ENCODE results near the gene RELB. TPM values are rescaled to one million over a fixed set of nuclear protein-coding genes. Genes with fewer than 3 reads are reported as not detected.

Gene RELB
- total RNA-seq, 1 donor from 2014 or later, result 4.0 TPM

DNA sequence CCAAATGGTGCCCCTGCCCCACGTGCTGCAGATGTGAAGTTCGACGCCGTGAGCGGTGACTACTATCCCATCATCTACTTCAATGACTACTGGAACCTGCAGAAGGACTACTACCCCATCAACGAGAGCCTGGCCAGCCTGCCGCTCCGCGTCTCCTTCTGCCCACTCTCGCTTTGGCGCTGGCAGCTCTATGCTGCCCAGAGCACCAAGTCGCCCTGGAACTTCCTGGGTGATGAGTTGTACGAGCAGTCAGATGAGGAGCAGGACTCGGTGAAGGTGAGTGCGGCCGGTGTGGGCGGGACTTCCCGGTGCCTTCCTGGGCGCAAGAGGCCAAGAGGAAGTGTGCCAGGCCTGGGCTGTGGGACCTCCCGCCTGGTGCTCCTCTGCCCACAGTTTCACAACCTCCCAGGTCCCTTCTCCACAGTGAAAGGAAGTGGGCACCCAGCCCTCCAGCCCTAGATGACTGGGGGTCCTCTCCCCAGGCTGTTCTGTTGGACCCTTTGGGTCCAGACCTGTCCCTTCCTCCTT, 14.1 kb upstream of the RELB start:
- TF ChIP-seq, protein P1, sequence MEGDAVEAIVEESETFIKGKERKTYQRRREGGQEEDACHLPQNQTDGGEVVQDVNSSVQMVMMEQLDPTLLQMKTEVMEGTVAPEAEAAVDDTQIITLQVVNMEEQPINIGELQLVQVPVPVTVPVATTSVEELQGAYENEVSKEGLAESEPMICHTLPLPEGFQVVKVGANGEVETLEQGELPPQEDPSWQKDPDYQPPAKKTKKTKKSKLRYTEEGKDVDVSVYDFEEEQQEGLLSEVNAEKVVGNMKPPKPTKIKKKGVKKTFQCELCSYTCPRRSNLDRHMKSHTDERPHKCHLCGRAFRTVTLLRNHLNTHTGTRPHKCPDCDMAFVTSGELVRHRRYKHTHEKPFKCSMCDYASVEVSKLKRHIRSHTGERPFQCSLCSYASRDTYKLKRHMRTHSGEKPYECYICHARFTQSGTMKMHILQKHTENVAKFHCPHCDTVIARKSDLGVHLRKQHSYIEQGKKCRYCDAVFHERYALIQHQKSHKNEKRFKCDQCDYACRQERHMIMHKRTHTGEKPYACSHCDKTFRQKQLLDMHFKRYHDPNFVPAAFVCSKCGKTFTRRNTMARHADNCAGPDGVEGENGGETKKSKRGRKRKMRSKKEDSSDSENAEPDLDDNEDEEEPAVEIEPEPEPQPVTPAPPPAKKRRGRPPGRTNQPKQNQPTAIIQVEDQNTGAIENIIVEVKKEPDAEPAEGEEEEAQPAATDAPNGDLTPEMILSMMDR (IDR thresholded peaks at IDR 0.05; ENCODE audit: borderline replicate concordance), result no peak
- H3K36me3 ChIP-seq, result peaks cover 96% of the 10 kb centered on the region
- intact Hi-C loops (cut with micrococcal nuclease), result no loop called here
- no peak overlapping the region for H3K27ac ChIP-seq (replicated peaks)
- no peaks in the 10 kb centered on the region for H3K27me3 ChIP-seq (ENCODE audit: low read depth)
- DNase-seq, result no peak
- no peaks in the 10 kb centered on the region for H3K4me1 ChIP-seq
- no peaks in the 10 kb centered on the region for H3K9me3 ChIP-seq (replicated peaks)
- no peak overlapping the region for H3K4me3 ChIP-seq

- no peak overlapping the region for H3K4me3 ChIP-seq
- H3K36me3 ChIP-seq, result peaks cover 98% of the 10 kb centered on the region
- no peaks in the 10 kb centered on the region for H3K4me1 ChIP-seq
- TF ChIP-seq, protein P1 (IDR thresholded peaks at IDR 0.05; ENCODE audit: borderline replicate concordance), result no peak
- H3K9me3 ChIP-seq (replicated peaks), result no peaks in the 10 kb centered on the region
- H3K27ac ChIP-seq (replicated peaks), result no peak overlapping the region
- H3K27me3 ChIP-seq (ENCODE audit: low read depth), result no peaks in the 10 kb centered on the region
- no peak for DNase-seq
- intact Hi-C loops (cut with micrococcal nuclease), result no loop called here
Observed at GRCh38 chr19:44988273-44988672, 13.0 kb upstream of the RELB start.

GRCh38 chr19:44988896-44989556, 12.2 kb upstream of the RELB start:
- intact Hi-C loops (cut with micrococcal nuclease), result no loop called here
- H3K27ac ChIP-seq (replicated peaks), result no peak overlapping the region
- TF ChIP-seq, protein P1 (IDR thresholded peaks at IDR 0.05; ENCODE audit: borderline replicate concordance), result peak; percentile 59
- H3K27me3 ChIP-seq (ENCODE audit: low read depth), result no peaks in the 10 kb centered on the region
- H3K4me1 ChIP-seq, result no peaks in the 10 kb centered on the region
- H3K36me3 ChIP-seq, result peaks cover 97% of the 10 kb centered on the region
- no peaks in the 10 kb centered on the region for H3K9me3 ChIP-seq (replicated peaks)
- no peak overlapping the region for H3K4me3 ChIP-seq
- DNase-seq, result peak; percentile 40

DNA sequence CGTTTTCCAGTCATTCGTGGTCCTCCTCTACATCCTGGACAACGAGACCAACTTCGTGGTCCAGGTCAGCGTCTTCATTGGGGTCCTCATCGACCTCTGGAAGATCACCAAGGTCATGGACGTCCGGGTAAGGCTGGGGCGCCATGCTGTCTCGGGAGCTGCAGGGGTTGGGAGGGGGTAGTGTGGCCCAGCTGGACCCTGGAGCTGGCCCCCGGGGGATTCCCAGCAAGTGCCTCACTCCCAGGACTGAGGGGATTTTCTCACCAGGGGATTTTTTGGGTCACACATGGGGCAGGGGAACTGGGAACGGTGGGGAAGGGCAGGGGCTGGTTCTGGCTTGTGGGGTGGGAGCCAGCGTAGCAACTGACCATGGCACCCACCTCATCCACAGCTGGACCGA, 10.8 kb upstream of the RELB start:
- Histone ChIP-seq H3K4me1 (no peaks in the 10 kb centered on the region), H3K4me3 (no peak overlapping the region), H3K9me3 (replicated peaks) (no peaks in the 10 kb centered on the region), H3K36me3 (peaks cover 82% of the 10 kb centered on the region), H3K27me3 (ENCODE audit: low read depth) (no peaks in the 10 kb centered on the region), H3K27ac (replicated peaks) (no peak overlapping the region)
- TF ChIP-seq, protein P1 (IDR thresholded peaks at IDR 0.05; ENCODE audit: borderline replicate concordance), result no peak
- no peak for DNase-seq
- intact Hi-C loops (cut with micrococcal nuclease), result no loop called here

- Histone ChIP-seq H3K27me3 (ENCODE audit: low read depth) (no peaks in the 10 kb centered on the region), H3K36me3 (peaks cover 77% of the 10 kb centered on the region), H3K9me3 (replicated peaks) (no peaks in the 10 kb centered on the region), H3K4me1 (no peaks in the 10 kb centered on the region), H3K4me3 (no peak overlapping the region), H3K27ac (replicated peaks) (no peak overlapping the region)
- DNase-seq, result no peak
- intact Hi-C loops (cut with micrococcal nuclease), result no loop called here
- TF ChIP-seq, protein P1 (IDR thresholded peaks at IDR 0.05; ENCODE audit: borderline replicate concordance), result no peak
Observed at GRCh38 chr19:44990966-44991365, 10.3 kb upstream of the RELB start.

Data from left ventricle myocardium inferior (tissue), 1 donor.